H1 (cell line): ENCODE results near the gene CELF2. TPM values are rescaled to one million over a fixed set of nuclear protein-coding genes. Genes with fewer than 3 reads are reported as not detected.

Experiments
- CHD1 ChIP-seq: IDR thresholded peaks from 2 replicates; pipeline ENCODE4 v1.6.1; 2012; ENCODE audit warnings: low read depth, low read length, improper control_type of control experiment
- CHD7 ChIP-seq: fragments of 300-600 bp; sonication (generic); IDR thresholded peaks from 2 replicates; pipeline ENCODE4 v1.7.1; 2012; ENCODE audit warnings: low read length, moderate library complexity, mild to moderate bottlenecking, inconsistent platforms; ENCODE audit not compliant: insufficient replicate concordance
- FOSL1 ChIP-seq: IDR thresholded peaks from 2 replicates; pipeline ENCODE4 v1.6.1; 2011; ENCODE audit warnings: mild to moderate bottlenecking, low read depth, low read length, moderate library complexity; ENCODE audit not compliant: insufficient read depth
- SP1 ChIP-seq: IDR thresholded peaks from 2 replicates; pipeline ENCODE4 v1.6.1; 2011; ENCODE audit warnings: low read depth, low read length
- polyA plus RNA-seq, 7 experiments: library from polyadenylated mRNA; depleted of rRNA in 3 of 7; stranded (reverse) in 5 of 7; unstranded in 2 of 7; fragments of >200 nt in 5 of 7; fragments of 200-250 nt in 2 of 7; gene quantifications; 1 replicate in 5 of 7; 2 replicates in 1 of 7; 4 replicates in 1 of 7; pipeline versions ENCODE4 v1.2.1 to v1.2.3, GENCODE V29; 2011 to 2013; ENCODE audit warnings: missing spikeins in 2 of 7, mixed read lengths in 2 of 7
- total RNA-seq: library from RNA; stranded (reverse); fragmentation: NEBNext Ultra II Directional; extraction: Animal tissue kit (Norgen Biotek cat#: 25700); gene quantifications from 2 replicates; pipeline ENCODE4 v1.2.1, GENCODE V29; 2021

CELF2 gene
- total and polyA plus RNA-seq, 2 of the 8 experiments (the other 6 are each of a cell fraction or from before 2014, with no cell fraction given), result 18.3 to 22.7 TPM

GRCh38 chr10:11335167-11335652 is 317.5 kb downstream of the CELF2 start (continued):
- TF ChIP-seq CHD7 (no peak), SP1 (no peak), CHD1 (no peak), FOSL1 (no peak)
- TF ChIP-seq, all 59 proteins: peak for 0
